HepG2 (cell line): ENCODE results near the gene FBXL13. TPM values are rescaled to one million over a fixed set of nuclear protein-coding genes. Genes with fewer than 3 reads are reported as not detected.

Experiments used
- ATAC-seq: fragments of 200-7000 bp; cut with Tn5 transposase; 3 replicates; pipeline ENCODE4 v1.9.1; 2020; ENCODE audit warnings: mild to moderate bottlenecking, moderate library complexity
- BruUV-seq: library from RNA; stranded (reverse); fragments of 400-500 nt; replicated peaks from 2 replicates; lab custom pipeline; 2021; lab: Mats Ljungman, UMichigan
- CTCF ChIA-PET: fragments of 300-600 bp; formaldehyde crosslinking; extraction: SDS; loops from one replicate; lab custom pipeline; 2021; ENCODE audit warnings: low total read pairs, inconsistent platforms, low intra/inter-chr PET ratio; lab: Yijun Ruan, JAX
- POLR2A ChIA-PET: fragments of 350-600 bp; sonication (Branson Sonifier 250); formaldehyde crosslinking; loops from one replicate; lab custom pipeline; 2020; ENCODE audit warnings: antibody characterized with exemption, inconsistent platforms; lab: Yijun Ruan, JAX
- DNase-seq: peaks from one replicate; pipeline ENCODE4 v3.0.0-alpha.2; 2015; ENCODE audit warnings: low spot score
- FAIRE-seq: peaks from 3 replicates; lab custom pipeline; 2011; peaks lifted over from hg19 to GRCh38; lab: Jason Lieb, UNC
- H2AFZ ChIP-seq: one replicate; pipeline ENCODE4 v1.6.1; 2011; ENCODE audit warnings: low read length, inconsistent platforms
- H3K27ac ChIP-seq: fragments of 300-600 bp; 3 replicates; pipeline ENCODE4 v1.8.0; 2011; ENCODE audit warnings: mixed run types, mild to moderate bottlenecking, mixed read lengths, low read length, inconsistent platforms; ENCODE audit not compliant: insufficient read depth; ENCODE audit errors: extremely low read length
- H3K27me3 ChIP-seq, 2 experiments: fragments of 200-600 bp in 1 of 2; 2 replicates in 1 of 2; 3 replicates in 1 of 2; pipeline versions ENCODE4 v1.6.0 to v1.8.0; 2011; ENCODE audit warnings: low read length in 2 of 2, mild to moderate bottlenecking in 2 of 2, moderate library complexity in 2 of 2, inconsistent platforms in 1 of 2; ENCODE audit not compliant: insufficient read depth in 2 of 2, control insufficient read depth in 1 of 2
- H3K36me3 ChIP-seq, 2 experiments: fragments of 200-600 bp in 1 of 2; replicated peaks in 1 of 2; 2 replicates in 1 of 2; 3 replicates in 1 of 2; pipeline versions ENCODE4 v1.5.1 to v1.8.0; 2011; ENCODE audit warnings: low read length in 2 of 2, inconsistent platforms in 1 of 2; ENCODE audit not compliant: insufficient read depth in 2 of 2, control insufficient read depth in 1 of 2
- H3K4me1 ChIP-seq: 2 replicates; pipeline ENCODE4 v1.5.1; 2012; ENCODE audit warnings: low read length, inconsistent platforms; ENCODE audit not compliant: insufficient read depth
- H3K4me2 ChIP-seq: 2 replicates; pipeline ENCODE4 v1.6.0; 2011; ENCODE audit warnings: low read depth, low read length, inconsistent platforms
- H3K4me3 ChIP-seq, 3 experiments: fragments of 200-600 bp in 1 of 3; sonication (generic), shearing (Covaris generic) in 1 of 3; replicated peaks in 1 of 3; 2 replicates each; pipeline ENCODE4 v1.5.1; 2011 to 2016; ENCODE audit warnings: low read length in 3 of 3, inconsistent platforms in 2 of 3, low read depth in 2 of 3, mild to moderate bottlenecking in 2 of 3, control low read depth in 1 of 3, mixed read lengths in 1 of 3; ENCODE audit not compliant: insufficient read depth in 1 of 3
- H3K79me2 ChIP-seq: one replicate; pipeline ENCODE4 v1.6.1; 2011; ENCODE audit warnings: low read length, inconsistent platforms; ENCODE audit not compliant: insufficient read depth
- H3K9ac ChIP-seq: 2 replicates; pipeline ENCODE4 v1.6.0; 2011; ENCODE audit warnings: mild to moderate bottlenecking, low read depth, low read length, inconsistent platforms; ENCODE audit not compliant: insufficient read depth
- H3K9me3 ChIP-seq: 2 replicates; pipeline ENCODE4 v1.5.1; 2012; ENCODE audit warnings: mild to moderate bottlenecking, low read length
- H4K20me1 ChIP-seq: 2 replicates; pipeline ENCODE4 v1.6.0; 2011; ENCODE audit warnings: inconsistent platforms, mild to moderate bottlenecking, low read length, moderate library complexity; ENCODE audit not compliant: insufficient read depth
- BHLHE40 ChIP-seq: IDR thresholded peaks from 2 replicates; pipeline ENCODE4 v1.6.1; 2011; ENCODE audit warnings: low read length, improper control_type of control experiment
- MAFK ChIP-seq, 2 experiments: IDR thresholded peaks in 1 of 2; conservative IDR thresholded peaks in 1 of 2; 2 replicates each; pipeline ENCODE4 v1.6.1; 2011; ENCODE audit warnings: improper control_type of control experiment in 2 of 2, low read length in 2 of 2
- MYC ChIP-seq: sonication (generic); formaldehyde crosslinking; IDR thresholded peaks from 2 replicates; pipeline ENCODE4 v1.9.0; 2021; ENCODE audit warnings: missing genetic modification reagents, borderline replicate concordance
- POLR2AphosphoS5 ChIP-seq: IDR thresholded peaks from 2 replicates; pipeline ENCODE4 v1.6.1; 2012; ENCODE audit warnings: low read depth, low read length
- POLR2G ChIP-seq: fragments of 200-400 bp; formaldehyde crosslinking; IDR thresholded peaks from 2 replicates; pipeline ENCODE4 v1.6.1; 2018; ENCODE audit warnings: mild to moderate bottlenecking, low read depth, low read length, moderate library complexity
- ZBTB25 ChIP-seq: IDR thresholded peaks from 2 replicates; pipeline ENCODE4 v1.6.1; 2018; ENCODE audit warnings: missing genetic modification reagents
- ZNF451 ChIP-seq: sonication (generic); formaldehyde crosslinking; IDR thresholded peaks from 2 replicates; pipeline ENCODE4 v1.5.0; 2020; ENCODE audit warnings: mild to moderate bottlenecking, missing genetic modification reagents
- ZNF839 ChIP-seq: sonication (generic); formaldehyde crosslinking; IDR thresholded peaks from 2 replicates; pipeline ENCODE4 v1.4.0; 2020; ENCODE audit warnings: missing genetic modification reagents, mild to moderate bottlenecking, borderline replicate concordance
- WGBS: methylation state at CpG from one replicate; pipeline ENCODE4 v1.1.6; 2017; ENCODE audit warnings: low lambda C conversion rate; 5-methylcytosine and 5-hydroxymethylcytosine counted together
- in situ Hi-C: cut with HindIII; loops from 2 replicates; pipeline ENCODE4 v1.10.0; 2017; ENCODE audit warnings: low pct_unique_long_range_greater_than_20kb; ENCODE audit not compliant: extremely low pct_ligation_motif_present
- intact Hi-C: fragments of 100-400 bp; cut with micrococcal nuclease; formaldehyde crosslinking; loops from one replicate; pipeline ENCODE4 v1.10.0; 2022; ENCODE audit not compliant: unreplicated experiment
- polyA plus RNA-seq, 8 experiments: library from polyadenylated mRNA; depleted of rRNA in 3 of 8; stranded (reverse) in 7 of 8; unstranded in 1 of 8; fragments of >200 nt; fragmentation: Illumina TruSeq in 4 of 8; extraction: Trizol in 4 of 8; gene quantifications; 2 replicates each; pipeline versions ENCODE4 v1.2.1 to v1.2.3, GENCODE V29; 2011 to 2016; ENCODE audit warnings: low read depth in 4 of 8, missing spikeins in 1 of 8, mixed read lengths in 1 of 8; ENCODE audit not compliant: insufficient read depth in 1 of 8
- total RNA-seq, 5 experiments: library from RNA; depleted of rRNA; stranded (reverse); fragments of >200 nt; fragmentation: Illumina TruSeq; extraction: Trizol; gene quantifications; 2 replicates each; pipeline ENCODE4 v1.2.3, GENCODE V29; 2016; ENCODE audit warnings: low read depth in 1 of 5

The FBXL13 gene
- total and polyA plus RNA-seq, 2 of the 13 experiments (the other 11 are each of a cell fraction or from before 2014, with no cell fraction given) = 0.24 to 0.77 TPM

GRCh38 chr7:102834999-102835398 lies 239.6 kb downstream of the FBXL13 start (continued):
- peak; percentile 74 to 81 for TF ChIP-seq MAFK (conservative IDR thresholded peaks at IDR 0.05 in 1 of 2, IDR thresholded peaks at IDR 0.05 in 1 of 2; ENCODE audit: low read length in 2 of 2)
- TF ChIP-seq ZNF839 (CRISPR knock-in tag) = no peak
- no peak for TF ChIP-seq POLR2G
- no peak for TF ChIP-seq POLR2AphosphoS5
- TF ChIP-seq MYC (CRISPR knock-in tag) = no peak
- TF ChIP-seq ZNF451 (CRISPR knock-in tag) = no peak
- TF ChIP-seq BHLHE40 = no peak
- TF ChIP-seq, all 625 proteins: peak for 2

GRCh38 chr7:102834466-102834865 lies 240.1 kb downstream of the FBXL13 start:
- ATAC-seq = no peak
- no peaks in the 10 kb centered on the region for H4K20me1 ChIP-seq
- no TSS peak for BruUV-seq

More at GRCh38 chr7:102834466-102834865, 240.1 kb downstream of the FBXL13 start:
- WGBS = 90% methylated on average over 1 of the region's 1 CpG
- CTCF ChIA-PET = no interaction called here
- no peak overlapping the region for H2AFZ ChIP-seq
- DNase-seq = no peak
- no peak for TF ChIP-seq ZBTB25 (CRISPR knock-in tag)
- TF ChIP-seq, all 625 proteins: peak for 0
- no peak overlapping the region for H3K27ac ChIP-seq
- no peaks in the 10 kb centered on the region for H3K27me3 ChIP-seq
- FAIRE-seq = no peak
- POLR2A ChIA-PET = no interaction called here
- no peak overlapping the region for H3K4me3 ChIP-seq
- in situ Hi-C loops (no loop called here), intact Hi-C loops (no loop called here)
- H3K36me3 ChIP-seq = peaks cover 1% of the 10 kb centered on the region in 2 experiments; a peak in 1 of 5 replicates
- H3K4me2 ChIP-seq = no peak overlapping the region
- no peaks in the 10 kb centered on the region for H3K79me2 ChIP-seq
- no peak overlapping the region for H3K9ac ChIP-seq
- H3K9me3 ChIP-seq = no peaks in the 10 kb centered on the region
- H3K4me1 ChIP-seq = peaks cover 24% of the 10 kb centered on the region
